ENCODE measurements around the gene NELL1.

- TF ChIP-seq CTCF (IDR thresholded peaks at IDR 0.05) = no peak
- TF ChIP-seq POLR2AphosphoS5 (IDR thresholded peaks at IDR 0.05; ENCODE audit: low read depth, low read length) = no peak
- no peak for TF ChIP-seq REST (IDR thresholded peaks at IDR 0.05; ENCODE audit: insufficient read depth in 1 of 2, low read depth in 2 of 2, low read length in 1 of 2)
- TF ChIP-seq TCF7L2 (IDR thresholded peaks at IDR 0.05; ENCODE audit: low read depth, low read length) = no peak
- TF ChIP-seq SIN3A (IDR thresholded peaks at IDR 0.05; ENCODE audit: borderline replicate concordance, insufficient read depth, low read depth, low read length) = no peak
These were observed 297.1 kb downstream of the NELL1 start for GRCh38 chr11:20966489-20966888.
